ENCODE data around the gene SV2A.

Gene SV2A

GRCh38 chr1:149929856-149930255 is 12.2 kb upstream of the SV2A start:
- TF ChIP-seq CTCF (IDR thresholded peaks at IDR 0.05; ENCODE audit: control insufficient read depth, extremely low read depth, insufficient read depth) = no peak
- H3K4me3 ChIP-seq (ENCODE audit: low read depth, low read length) = no peak overlapping the region
- no peak for DNase-seq (ENCODE audit: low read depth)

DNA sequence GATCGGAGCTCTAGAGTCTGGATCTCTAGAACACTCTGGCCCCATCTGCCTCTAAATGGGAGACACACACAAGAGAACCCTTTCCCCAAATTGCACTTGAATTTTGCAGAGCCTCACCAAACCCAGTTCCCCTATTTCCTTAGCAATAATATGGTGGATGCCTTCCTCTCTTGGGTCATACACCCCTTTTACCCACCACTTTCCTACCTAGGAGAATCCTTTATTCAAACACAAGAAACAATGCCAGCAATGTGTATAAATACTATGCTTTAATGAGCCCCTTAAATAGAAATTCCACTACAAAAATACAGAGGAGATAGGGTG is 10.7 kb upstream of the SV2A start:
- H3K4me3 ChIP-seq (ENCODE audit: low read depth, low read length) = peak overlapping the region; percentile 98
- DNase-seq (ENCODE audit: low read depth) = no peak
- TF ChIP-seq CTCF (IDR thresholded peaks at IDR 0.05; ENCODE audit: control insufficient read depth, extremely low read depth, insufficient read depth) = no peak

GRCh38 chr1:149927563-149928400 is 10.1 kb upstream of the SV2A start, which contains the start of gene SF3B4:
Gene SF3B4, minus strand, starts transcription at chr1:149927803. Its CDS starts 44 bp downstream, at chr1:149927759.
- peak; percentile 79 for DNase-seq (ENCODE audit: low read depth)
- H3K4me3 ChIP-seq (ENCODE audit: low read depth, low read length) = peak within 1 kb of the TSS; percentile 98
- TF ChIP-seq CTCF (IDR thresholded peaks at IDR 0.05; ENCODE audit: control insufficient read depth, extremely low read depth, insufficient read depth) = no peak

- no peak for DNase-seq (ENCODE audit: low read depth)
- TF ChIP-seq CTCF (IDR thresholded peaks at IDR 0.05; ENCODE audit: control insufficient read depth, extremely low read depth, insufficient read depth) = no peak
- H3K4me3 ChIP-seq (ENCODE audit: low read depth, low read length) = peak overlapping the region; percentile 98
These were observed 9.5 kb upstream of the SV2A start for GRCh38 chr1:149927056-149927562.

DNA sequence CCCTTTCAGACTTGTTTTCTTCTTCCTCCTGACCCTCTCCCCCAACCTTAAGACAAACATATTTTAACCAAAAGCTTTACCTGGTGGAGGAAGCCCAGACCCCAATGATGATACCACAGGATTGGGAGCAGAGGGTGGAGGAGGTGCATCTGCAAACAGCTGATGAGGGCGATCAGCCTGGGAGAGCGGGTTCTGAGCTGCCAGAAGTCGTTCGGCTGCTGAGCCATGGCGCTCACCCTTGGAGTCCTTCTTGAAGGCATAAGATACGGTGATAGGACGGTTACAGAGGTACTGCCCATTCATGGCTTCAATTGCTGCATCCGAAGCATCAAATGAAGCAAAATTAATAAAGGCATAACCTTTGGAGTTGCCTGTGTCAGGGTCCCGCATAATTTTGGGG is 8.7 kb upstream of the SV2A start:
- no peak for DNase-seq (ENCODE audit: low read depth)
- H3K4me3 ChIP-seq (ENCODE audit: low read depth, low read length) = peak overlapping the region; percentile 98
- no peak for TF ChIP-seq CTCF (IDR thresholded peaks at IDR 0.05; ENCODE audit: control insufficient read depth, extremely low read depth, insufficient read depth)

DNA sequence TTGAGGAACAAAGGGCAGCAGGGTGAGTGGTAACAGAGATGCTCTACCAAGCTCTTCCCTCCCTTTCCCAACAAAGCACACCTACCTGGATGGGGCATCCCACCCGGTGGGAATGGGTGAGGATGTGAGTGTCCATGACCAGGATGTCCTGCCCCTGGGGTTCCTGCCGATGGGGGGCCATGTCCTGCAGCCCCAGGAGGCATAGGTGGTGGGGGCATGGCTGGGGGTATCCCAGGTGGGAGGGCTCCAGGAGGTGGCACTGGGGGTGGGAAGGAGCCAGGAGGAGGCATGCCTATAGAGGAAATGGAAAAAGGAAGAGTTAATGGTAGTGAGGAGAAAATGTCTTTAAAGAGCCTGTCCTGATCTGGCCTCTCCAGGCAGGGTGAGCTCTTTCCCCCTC is 8.1 kb upstream of the SV2A start:
- no peak for TF ChIP-seq CTCF (IDR thresholded peaks at IDR 0.05; ENCODE audit: control insufficient read depth, extremely low read depth, insufficient read depth)
- H3K4me3 ChIP-seq (ENCODE audit: low read depth, low read length) = no peak overlapping the region
- no peak for DNase-seq (ENCODE audit: low read depth)

DNA sequence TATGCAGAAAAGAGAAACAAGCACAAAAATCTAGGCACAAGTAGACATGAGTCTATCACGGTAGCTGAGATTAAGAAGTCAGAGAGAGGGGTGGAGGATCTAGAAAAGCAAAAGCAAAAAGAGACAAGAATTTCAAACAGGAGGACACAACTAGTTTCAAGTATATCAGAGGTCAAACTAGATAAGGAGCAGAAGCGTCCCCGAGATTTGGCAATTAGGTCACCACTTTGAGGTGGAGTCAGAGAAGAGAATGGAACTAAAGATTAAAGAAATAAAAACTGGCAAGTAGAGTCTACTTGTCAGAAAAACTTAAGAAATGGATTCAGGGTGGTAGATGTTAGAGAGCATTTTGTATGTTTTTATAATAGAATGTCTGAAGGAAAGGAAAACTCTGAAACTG is 7.7 kb upstream of the SV2A start:
- TF ChIP-seq CTCF (IDR thresholded peaks at IDR 0.05; ENCODE audit: control insufficient read depth, extremely low read depth, insufficient read depth) = no peak
- no peak overlapping the region for H3K4me3 ChIP-seq (ENCODE audit: low read depth, low read length)

More for the DNA sequence above, 7.7 kb upstream of the SV2A start:
- no peak for DNase-seq (ENCODE audit: low read depth)

Data from LNCaP clone FGC (cell line).